Measurements from ENCODE around the gene PCBP2.

Gene PCBP2

GRCh38 chr12:53513712-53514410 lies 62.0 kb downstream of the PCBP2 start:
- DNase-seq, result no peak

- no peak for DNase-seq
Observed at GRCh38 chr12:53514628-53515290, 62.9 kb downstream of the PCBP2 start.

GRCh38 chr12:53515291-53515680 lies 63.4 kb downstream of the PCBP2 start:
- DNase-seq, result no peak

- no peak for DNase-seq
Observed at GRCh38 chr12:53516758-53517455, 65.0 kb downstream of the PCBP2 start.

- no peak for DNase-seq
Observed at GRCh38 chr12:53518381-53518780, 66.5 kb downstream of the PCBP2 start.

GRCh38 chr12:53523131-53523530 lies 71.2 kb downstream of the PCBP2 start:
- DNase-seq, result no peak

- DNase-seq, result no peak
Observed at GRCh38 chr12:53524476-53524875, 72.6 kb downstream of the PCBP2 start.

- DNase-seq, result no peak
Observed at GRCh38 chr12:53530061-53530460, 78.2 kb downstream of the PCBP2 start.
